UCSD-AML1 (cell line): ENCODE measurements around the gene SNX8.
A peak's percentile ranks its signal among the peaks of the same experiment; 100 is the strongest.
"Not testable (repeated sequence)": the region's sequence is repeated elsewhere in the genome, so short reads cannot be mapped to it uniquely, and the experiment has no call there.

Source experiments
- DNase-seq: peaks from one replicate; lab custom pipeline; 2025; ENCODE audit not compliant: unreplicated experiment; lab: John Stamatoyannopoulos, UW

The SNX8 gene

GRCh38 chr7:2330493-2330892 is 16.3 kb upstream of the SNX8 start:
- DNase-seq = no peak

DNA sequence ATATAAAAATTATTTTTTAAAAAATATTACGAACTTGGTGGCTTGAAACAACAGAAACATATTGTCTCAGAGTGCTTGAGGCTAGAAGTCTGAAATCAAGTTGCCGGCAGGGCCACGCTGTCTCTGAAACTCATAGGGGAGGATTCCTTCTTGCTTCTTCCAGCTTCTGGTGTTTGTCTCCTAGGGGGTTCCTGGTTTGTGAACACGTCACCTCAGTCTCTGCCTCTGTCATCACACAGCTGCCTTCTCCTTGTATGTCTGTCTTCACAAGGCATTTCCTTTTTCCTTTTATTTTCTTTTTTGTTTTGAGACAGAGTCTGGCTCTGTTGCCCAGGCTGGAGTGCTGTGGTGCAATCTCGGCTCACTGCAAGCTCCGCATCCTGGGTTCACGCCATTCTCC is 12.7 kb upstream of the SNX8 start:
- DNase-seq = no peak

- DNase-seq = peak; percentile 50
These were observed 10.9 kb upstream of the SNX8 start for GRCh38 chr7:2325162-2325561.

DNA sequence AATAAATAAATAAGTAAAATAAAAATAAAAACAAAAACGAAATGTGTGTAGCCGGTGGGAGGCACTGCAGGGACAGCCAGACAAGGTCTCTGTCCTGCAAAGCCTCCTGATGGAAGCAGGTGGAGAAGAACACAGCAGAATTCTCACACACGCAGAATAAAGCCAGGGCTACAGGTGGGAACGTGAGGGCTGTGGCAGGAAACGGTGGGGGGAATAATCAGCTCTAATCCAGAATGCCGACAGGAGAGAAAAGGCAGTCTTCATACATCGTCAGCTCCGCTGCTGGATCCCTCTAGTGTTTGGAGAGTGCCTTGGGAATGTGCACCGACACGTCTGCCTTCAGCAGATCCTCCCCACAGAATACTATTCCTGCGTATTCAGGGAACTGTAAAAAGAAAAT is 6.8 kb upstream of the SNX8 start:
- DNase-seq = no peak

GRCh38 chr7:2317556-2318293 is 3.5 kb upstream of the SNX8 start:
- DNase-seq = peak; percentile 13

DNA sequence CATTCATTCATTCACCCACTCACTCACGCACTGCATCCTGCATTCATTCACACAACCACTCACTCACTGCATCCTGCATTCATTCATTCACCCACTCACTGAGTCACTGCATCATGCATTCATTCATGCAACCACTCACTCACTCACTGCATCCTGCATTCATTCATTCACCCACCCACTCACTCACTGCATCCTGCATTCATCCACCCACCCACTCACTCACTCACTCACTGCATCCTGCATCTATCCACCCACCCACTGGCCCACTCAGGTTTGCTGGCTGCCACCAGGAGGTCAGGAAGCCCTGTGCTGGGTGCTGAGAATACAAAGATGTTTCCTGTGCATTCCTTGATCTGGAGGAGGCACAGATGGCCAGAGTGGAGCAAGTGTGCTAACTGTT is 2.3 kb upstream of the SNX8 start:
- DNase-seq = peak; percentile 10

DNA sequence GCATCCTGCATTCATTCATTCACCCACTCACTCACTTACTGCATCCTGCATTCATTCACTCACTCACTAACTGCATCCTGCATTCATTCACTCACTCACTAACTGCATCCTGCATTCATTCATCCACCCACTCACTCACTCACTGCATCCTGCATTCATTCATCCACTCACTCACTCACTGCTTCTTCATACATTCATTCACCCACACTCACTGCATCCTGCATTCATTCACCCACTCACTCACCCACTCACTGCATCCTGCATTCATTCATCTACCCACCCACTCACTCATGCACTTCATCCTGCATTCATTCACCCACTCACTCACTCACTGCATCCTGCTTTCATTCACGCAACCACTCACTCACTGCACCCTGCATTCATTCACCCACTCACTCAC is 1.5 kb upstream of the SNX8 start:
- DNase-seq = no peak

DNA sequence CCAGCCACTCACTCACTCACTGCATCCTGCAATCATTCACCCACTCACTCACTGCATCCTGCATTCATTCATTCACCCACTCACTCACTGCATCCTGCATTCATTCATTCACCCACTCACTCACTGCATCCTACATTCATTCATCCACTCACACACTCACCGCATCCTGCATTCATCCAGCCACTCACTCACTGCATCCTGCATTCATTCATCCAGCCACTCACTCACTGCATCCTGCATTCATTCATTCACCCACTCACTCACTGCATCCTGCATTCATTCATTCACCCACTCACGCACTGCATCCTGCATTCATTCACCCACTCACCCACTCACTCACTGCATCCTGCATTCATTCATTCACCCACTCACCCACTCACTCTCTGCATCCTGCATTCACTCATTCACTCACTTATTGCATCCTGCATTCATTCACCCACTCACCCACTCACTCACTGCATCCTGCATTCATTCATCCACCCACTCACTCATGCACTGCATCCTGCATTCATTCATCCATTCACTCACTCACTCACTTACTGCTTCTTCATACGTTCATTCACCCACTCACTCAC is 802 bp upstream of the SNX8 start:
- not testable (repeated sequence) for DNase-seq

DNA sequence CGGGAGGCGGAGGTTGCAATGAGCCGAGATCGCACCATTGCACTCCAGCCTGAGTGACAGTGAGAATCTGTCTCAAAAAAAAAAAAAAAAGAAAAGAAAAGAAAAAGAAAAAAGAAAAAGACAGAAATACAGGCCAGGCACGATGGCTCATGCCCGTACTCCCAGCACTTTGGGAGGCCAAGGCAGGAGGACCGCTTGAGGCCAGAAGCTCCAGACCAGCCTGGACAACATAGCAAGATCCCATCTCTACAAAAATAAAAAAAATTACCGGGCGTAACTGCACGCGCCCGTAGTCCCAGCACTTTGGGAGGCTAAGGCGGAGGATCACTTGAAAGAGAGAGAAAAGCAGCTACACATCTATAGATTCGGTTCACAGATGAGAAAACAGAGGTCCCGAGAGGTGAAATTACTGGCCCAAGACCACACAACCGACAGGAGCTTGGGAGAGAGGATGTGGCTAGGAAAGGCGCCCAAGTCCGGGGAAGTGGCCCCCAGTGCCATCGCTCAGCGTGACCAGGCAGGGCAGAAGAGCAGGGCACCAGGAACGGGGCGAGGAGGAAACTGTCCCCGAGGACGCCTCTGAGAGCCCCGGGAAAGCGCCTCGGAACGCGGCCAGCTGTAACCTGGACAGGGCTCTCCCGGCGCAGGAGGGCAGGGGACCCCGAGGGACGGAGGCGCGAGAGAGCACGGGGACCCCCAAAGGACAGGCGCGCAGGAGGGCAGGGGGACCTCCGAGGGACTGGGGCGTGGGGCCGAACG is 612 bp downstream of the SNX8 start:
- DNase-seq = no peak

GRCh38 chr7:2312267-2312929 is 1.8 kb downstream of the SNX8 start:
- no peak for DNase-seq

DNA sequence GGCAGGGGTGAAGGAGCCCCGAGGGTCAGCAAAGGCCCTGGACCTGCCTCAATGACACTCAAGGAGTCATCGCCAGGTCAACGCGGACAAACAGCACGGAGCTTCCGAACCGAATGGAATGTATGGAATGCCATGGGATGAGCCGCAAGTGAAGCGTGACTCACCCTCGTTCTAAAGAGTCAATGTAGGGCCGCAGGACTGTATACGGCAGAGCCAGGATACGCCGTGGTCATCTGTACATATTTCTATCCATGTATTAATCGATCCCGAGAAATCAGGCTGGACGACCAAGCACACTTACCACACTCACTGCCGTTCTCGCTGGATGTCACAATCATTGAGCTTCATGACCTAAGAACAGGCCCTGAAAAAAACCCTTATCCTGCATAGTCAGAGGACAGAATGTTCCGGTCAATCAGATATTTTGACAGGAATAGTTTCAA is 4.3 kb downstream of the SNX8 start:
- no peak for DNase-seq

GRCh38 chr7:2307690-2308107 is 6.5 kb downstream of the SNX8 start:
- DNase-seq = no peak

DNA sequence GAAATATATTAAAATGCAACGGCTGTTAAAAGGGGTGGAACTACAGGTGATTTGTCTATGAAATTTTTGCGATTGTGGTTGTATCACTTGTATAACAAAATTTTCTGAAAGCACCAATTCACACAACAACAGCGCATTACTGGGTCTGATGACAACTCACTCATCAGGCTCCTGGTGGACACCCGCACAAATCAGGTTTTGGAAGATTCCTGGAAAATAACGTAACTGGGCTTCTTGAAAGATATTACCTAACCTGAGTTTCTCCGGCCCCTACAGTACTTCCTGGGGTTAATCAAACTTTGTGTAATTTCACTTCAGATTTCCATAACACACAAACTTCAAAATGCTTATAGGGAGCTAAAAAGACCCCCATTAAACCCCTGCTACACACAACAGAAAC is 7.6 kb downstream of the SNX8 start:
- DNase-seq = no peak

- DNase-seq = not testable (repeated sequence)
These were observed 9.0 kb downstream of the SNX8 start for GRCh38 chr7:2305258-2305657.

DNA sequence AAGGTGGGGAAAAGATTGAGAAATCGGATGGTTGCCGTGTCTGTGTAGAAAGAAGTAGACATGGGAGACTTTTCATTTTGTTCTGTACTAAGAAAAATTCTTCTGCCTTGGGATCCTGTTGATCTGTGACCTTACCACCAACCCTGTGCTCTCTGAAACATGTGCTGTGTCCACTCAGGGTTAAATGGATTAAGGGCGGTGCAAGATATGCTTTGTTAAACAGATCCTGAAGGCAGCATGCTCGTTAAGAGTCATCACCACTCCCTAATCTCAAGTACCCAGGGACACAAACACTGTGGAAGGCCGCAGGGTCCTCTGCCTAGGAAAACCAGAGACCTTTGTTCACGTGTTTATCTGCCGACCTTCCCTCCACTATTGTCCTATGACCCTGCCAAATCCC is 10.7 kb downstream of the SNX8 start:
- DNase-seq = not testable (repeated sequence)

- not testable (repeated sequence) for DNase-seq
These were observed 11.4 kb downstream of the SNX8 start for GRCh38 chr7:2302743-2303397.

- no peak for DNase-seq
These were observed 12.8 kb downstream of the SNX8 start for GRCh38 chr7:2301511-2301863.

- DNase-seq = no peak
These were observed 14.2 kb downstream of the SNX8 start for GRCh38 chr7:2299870-2300512.

DNA sequence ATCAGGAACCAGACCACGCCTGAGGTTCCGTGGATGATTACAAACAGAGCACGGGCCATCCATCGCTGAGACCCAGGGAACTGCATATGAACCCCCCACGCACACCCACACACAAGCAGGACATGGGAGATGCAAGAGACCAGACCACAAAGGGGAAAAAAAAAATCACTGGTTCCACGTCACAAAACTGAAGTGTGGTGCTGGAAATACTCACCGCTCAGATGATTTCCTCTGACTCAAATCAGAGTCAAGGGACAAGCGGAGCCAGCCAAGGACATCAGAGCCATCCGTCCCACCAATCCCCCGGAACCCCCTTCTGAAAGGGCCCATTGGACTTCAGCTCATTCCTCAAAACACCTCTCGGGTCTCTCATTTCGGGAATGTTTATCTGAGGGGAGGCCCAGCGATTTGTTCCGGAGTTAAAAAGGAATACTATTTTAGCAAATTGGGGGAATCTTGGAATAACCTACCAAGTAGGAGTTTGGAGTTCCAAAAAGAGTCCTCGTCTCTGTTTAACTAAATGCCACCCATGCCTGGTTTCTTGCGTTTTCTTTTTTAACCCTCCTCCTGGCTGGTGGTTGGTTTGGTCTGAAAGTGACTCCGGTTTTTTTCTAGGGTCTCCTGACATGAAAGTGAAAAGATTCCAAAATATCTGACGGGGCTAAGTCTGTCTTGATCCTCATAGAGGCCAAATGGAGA is 15.0 kb downstream of the SNX8 start:
- DNase-seq = peak; percentile 18

DNA sequence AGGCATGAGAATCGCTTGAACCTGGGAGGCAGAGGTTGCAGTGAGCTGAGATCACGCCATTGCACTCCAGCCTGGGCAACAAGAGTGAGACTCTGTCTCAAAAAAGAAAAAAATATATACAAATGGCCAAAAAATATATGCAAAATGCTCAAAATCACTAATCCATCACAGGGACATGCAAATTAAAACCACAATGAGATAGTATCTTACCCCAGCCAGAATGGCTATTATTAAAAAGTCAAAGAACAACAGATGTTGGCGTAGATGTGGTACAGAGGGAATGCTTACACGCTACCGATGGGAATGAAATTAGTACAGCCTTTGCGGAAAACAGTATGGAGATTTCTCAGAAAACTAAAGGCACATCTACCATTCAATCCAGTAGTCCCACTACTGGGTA is 17.4 kb downstream of the SNX8 start:
- DNase-seq = no peak
